ENCODE measurements around the gene DTNBP1.

Gene DTNBP1

DNA sequence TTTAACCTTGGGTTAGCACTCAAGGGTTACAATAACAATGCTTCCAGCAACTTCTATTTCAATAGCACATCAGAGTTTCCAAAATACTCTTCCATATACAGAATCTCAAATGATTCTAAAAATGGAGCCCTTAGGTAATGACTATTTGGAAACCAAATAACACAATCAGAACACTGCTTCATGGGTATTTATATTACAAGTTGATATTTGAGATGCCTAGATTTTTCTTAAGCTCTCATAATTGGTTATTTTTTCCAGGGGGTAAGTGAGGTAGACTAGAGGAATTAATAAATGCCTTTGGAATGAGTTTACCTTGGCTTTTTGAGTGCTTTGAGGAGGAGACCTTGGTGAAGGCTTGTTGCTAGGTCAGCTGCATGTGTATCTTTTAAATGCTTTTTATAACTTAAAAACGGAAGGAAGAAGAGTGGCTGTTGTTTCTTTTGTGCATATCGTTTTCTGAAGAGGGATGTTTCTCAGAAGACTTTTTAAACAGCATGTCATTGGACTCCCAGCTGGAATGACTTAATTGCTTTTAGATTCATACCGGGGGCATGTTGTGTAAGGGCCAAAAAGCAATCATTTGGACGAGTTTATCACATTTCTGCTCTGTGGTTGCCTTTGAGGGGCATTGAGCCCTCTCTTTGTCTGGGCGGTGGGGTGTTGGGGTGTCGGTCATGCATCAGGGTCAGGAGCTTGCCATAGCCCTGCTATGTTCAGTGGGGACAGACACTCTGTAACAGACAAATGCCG, 186.0 kb downstream of the DTNBP1 start:
- DNase-seq: no peak

DNA sequence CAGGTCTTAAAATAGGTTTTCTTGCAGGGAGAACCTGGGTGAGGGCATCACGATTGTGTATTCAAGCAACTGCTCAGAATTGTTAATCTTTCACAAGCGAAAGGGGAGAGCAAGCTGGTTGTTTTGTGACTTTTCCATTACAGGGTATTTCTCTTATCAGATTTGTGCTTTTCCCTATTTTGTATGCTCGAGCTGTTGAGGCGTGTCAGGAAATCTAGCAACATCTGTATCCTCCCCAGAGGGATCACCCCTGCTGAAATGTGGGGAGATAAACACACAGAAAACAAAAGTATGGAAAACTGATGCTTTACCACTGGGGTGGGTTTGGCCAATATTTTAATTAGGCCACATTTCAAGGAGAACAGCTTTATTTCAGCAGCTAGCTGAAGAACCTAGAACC, 187.0 kb downstream of the DTNBP1 start:
- no peak for DNase-seq

GRCh38 chr6:15475261-15475660, 187.6 kb downstream of the DTNBP1 start:
- no peak for DNase-seq

DNA sequence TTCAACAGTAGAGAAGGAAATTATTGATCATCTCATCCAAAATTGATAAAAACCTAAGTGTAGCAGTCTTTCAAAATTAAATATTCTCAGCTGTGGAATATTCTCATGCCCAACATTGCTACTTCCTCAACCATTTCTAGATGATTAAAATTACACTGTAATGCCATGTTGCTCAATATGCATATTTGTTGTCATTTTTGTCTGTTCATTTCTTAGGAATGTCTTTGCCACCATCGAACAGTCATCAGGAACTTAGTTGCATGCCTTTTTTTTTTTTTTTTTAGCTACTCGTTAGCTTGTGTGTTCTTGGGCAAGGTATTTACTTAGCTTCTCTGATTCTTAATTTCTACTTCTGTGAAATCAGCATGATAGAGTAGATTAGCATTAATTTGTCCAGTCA, 188.6 kb downstream of the DTNBP1 start:
- no peak for DNase-seq

- no peak for DNase-seq
Measured at GRCh38 chr6:15473741-15474161, 189.1 kb downstream of the DTNBP1 start.

- DNase-seq: no peak
Measured at GRCh38 chr6:15473174-15473573, 189.7 kb downstream of the DTNBP1 start.

All from NCI-H526 (cell line).